HEK293 (cell line): ENCODE data around the gene INCA1.

Experiments used
- CTCF ChIA-PET: fragments of 350-600 bp; formaldehyde crosslinking; extraction: SDS; loops from one replicate; lab custom pipeline; 2021; ENCODE audit warnings: antibody characterized with exemption; lab: Yijun Ruan, JAX
- POLR2A ChIA-PET: fragments of 300-600 bp; formaldehyde crosslinking; extraction: SDS; loops from one replicate; lab custom pipeline; 2020; ENCODE audit warnings: antibody characterized with exemption, inconsistent platforms; lab: Yijun Ruan, JAX
- H3K27ac ChIP-seq: fragments of 200-500 bp; sonication (Bioruptor generic); 2 replicates; pipeline ENCODE4 v1.5.1; 2014; ENCODE audit warnings: low read depth, low read length, control low read depth, inconsistent platforms; ENCODE audit errors: extremely low read depth
- H3K36me3 ChIP-seq, 2 experiments: fragments of 200-500 bp in 1 of 2; sonication (Bioruptor generic) in 1 of 2; 1 replicate in 1 of 2; 2 replicates in 1 of 2; pipeline ENCODE4 v1.5.1; 2014 to 2017; ENCODE audit warnings: inconsistent platforms in 2 of 2, low read length in 2 of 2; ENCODE audit not compliant: control insufficient read depth in 2 of 2, insufficient read depth in 1 of 2
- H3K4me1 ChIP-seq: fragments of 200-500 bp; sonication (Bioruptor generic); 2 replicates; pipeline ENCODE4 v1.5.1; 2014; ENCODE audit warnings: mild to moderate bottlenecking, low read length, inconsistent platforms; ENCODE audit not compliant: control insufficient read depth, insufficient read depth
- H3K4me3 ChIP-seq: 2 replicates; pipeline ENCODE4 v1.5.1; 2011; ENCODE audit warnings: low read depth, mild to moderate bottlenecking, control low read depth, low read length, moderate library complexity
- H3K9me3 ChIP-seq: fragments of 200-500 bp; sonication (Bioruptor generic); 2 replicates; pipeline ENCODE4 v1.5.1; 2014; ENCODE audit warnings: low read depth, low read length, inconsistent platforms; ENCODE audit not compliant: control insufficient read depth, insufficient read depth
- GLIS1 ChIP-seq: fragments of 450-650 bp; formaldehyde crosslinking; IDR thresholded peaks from 2 replicates; pipeline ENCODE4 v1.5.1; 2016; ENCODE audit warnings: missing biosample characterization, missing genetic modification characterization
- HOXD13 ChIP-seq: sonication (generic); formaldehyde crosslinking; IDR thresholded peaks from 2 replicates; pipeline ENCODE4 v1.8.0; 2022; ENCODE audit warnings: missing genetic modification reagents, borderline replicate concordance
- IKZF3 ChIP-seq: fragments of 450-650 bp; IDR thresholded peaks from 2 replicates; pipeline ENCODE4 v1.5.0; 2018; ENCODE audit warnings: missing biosample characterization, mild to moderate bottlenecking, missing genetic modification characterization, moderate library complexity
- KLF1 ChIP-seq: fragments of 450-650 bp; formaldehyde crosslinking; IDR thresholded peaks from 2 replicates; pipeline ENCODE4 v1.5.1; 2016; ENCODE audit warnings: missing biosample characterization, missing genetic modification characterization
- SP2 ChIP-seq: fragments of 450-650 bp; formaldehyde crosslinking; IDR thresholded peaks from 2 replicates; pipeline ENCODE4 v1.5.1; 2016; ENCODE audit warnings: missing biosample characterization, missing genetic modification characterization
- ZBTB10 ChIP-seq: fragments of 450-650 bp; formaldehyde crosslinking; IDR thresholded peaks from 2 replicates; pipeline ENCODE4 v1.5.1; 2016; ENCODE audit warnings: missing biosample characterization, missing genetic modification characterization
- ZBTB21 ChIP-seq: fragments of 450-650 bp; formaldehyde crosslinking; IDR thresholded peaks from 2 replicates; pipeline ENCODE4 v1.5.1; 2017; ENCODE audit warnings: missing biosample characterization, missing genetic modification characterization
- ZEB2 ChIP-seq: fragments of 450-650 bp; formaldehyde crosslinking; IDR thresholded peaks from 2 replicates; pipeline ENCODE4 v1.5.1; 2016; ENCODE audit warnings: missing biosample characterization, missing genetic modification characterization
- ZFP37 ChIP-seq: fragments of 450-650 bp; formaldehyde crosslinking; IDR thresholded peaks from 2 replicates; pipeline ENCODE4 v1.5.1; 2016; ENCODE audit warnings: missing biosample characterization, missing genetic modification characterization
- ZNF155 ChIP-seq: fragments of 450-650 bp; formaldehyde crosslinking; IDR thresholded peaks from 2 replicates; pipeline ENCODE4 v1.5.1; 2016; ENCODE audit warnings: missing biosample characterization, missing genetic modification characterization
- ZNF169 ChIP-seq: fragments of 450-650 bp; formaldehyde crosslinking; IDR thresholded peaks from 2 replicates; pipeline ENCODE4 v1.5.1; 2016; ENCODE audit warnings: missing biosample characterization, missing genetic modification characterization
- ZNF202 ChIP-seq: fragments of 450-650 bp; formaldehyde crosslinking; IDR thresholded peaks from 2 replicates; pipeline ENCODE4 v1.5.1; 2016; ENCODE audit warnings: missing biosample characterization, missing genetic modification characterization, borderline replicate concordance
- ZNF211 ChIP-seq: fragments of 450-650 bp; formaldehyde crosslinking; IDR thresholded peaks from 2 replicates; pipeline ENCODE4 v1.5.1; 2016; ENCODE audit warnings: low read depth, missing biosample characterization, missing genetic modification characterization
- ZNF514 ChIP-seq: fragments of 450-650 bp; formaldehyde crosslinking; IDR thresholded peaks from 2 replicates; pipeline ENCODE4 v1.5.1; 2016; ENCODE audit warnings: missing biosample characterization, missing genetic modification characterization
- ZNF544 ChIP-seq: fragments of 450-650 bp; formaldehyde crosslinking; IDR thresholded peaks from 2 replicates; pipeline ENCODE4 v1.5.0; 2017; ENCODE audit warnings: missing biosample characterization, missing genetic modification characterization
- ZNF596 ChIP-seq: fragments of 450-650 bp; IDR thresholded peaks from 2 replicates; pipeline ENCODE4 v1.5.0; 2018; ENCODE audit warnings: missing biosample characterization, mild to moderate bottlenecking, missing genetic modification characterization, moderate library complexity
- ZNF626 ChIP-seq: fragments of 450-650 bp; sonication (Bioruptor Pico); formaldehyde crosslinking; IDR thresholded peaks from 2 replicates; pipeline ENCODE4 v1.5.1; 2018; ENCODE audit warnings: missing biosample characterization, missing genetic modification characterization, inconsistent platforms
- ZNF654 ChIP-seq: fragments of 450-650 bp; formaldehyde crosslinking; IDR thresholded peaks from 2 replicates; pipeline ENCODE4 v1.5.1; 2016; ENCODE audit warnings: low read depth, missing biosample characterization, missing genetic modification characterization
- ZNF660 ChIP-seq: fragments of 450-650 bp; IDR thresholded peaks from 2 replicates; pipeline ENCODE4 v1.5.1; 2018; ENCODE audit warnings: missing biosample characterization, mild to moderate bottlenecking, missing genetic modification characterization
- ZNF677 ChIP-seq: fragments of 450-650 bp; IDR thresholded peaks from 2 replicates; pipeline ENCODE4 v1.5.0; 2018; ENCODE audit warnings: missing biosample characterization, mild to moderate bottlenecking, missing genetic modification characterization, moderate library complexity
- ZNF701 ChIP-seq: fragments of 450-650 bp; formaldehyde crosslinking; IDR thresholded peaks from 2 replicates; pipeline ENCODE4 v1.5.1; 2016; ENCODE audit warnings: missing biosample characterization, missing genetic modification characterization
- ZNF707 ChIP-seq: fragments of 450-650 bp; formaldehyde crosslinking; IDR thresholded peaks from 2 replicates; pipeline ENCODE4 v1.5.1; 2016; ENCODE audit warnings: missing biosample characterization, missing genetic modification characterization
- ZNF768 ChIP-seq: fragments of 450-650 bp; formaldehyde crosslinking; IDR thresholded peaks from 2 replicates; pipeline ENCODE4 v1.5.1; 2018; ENCODE audit warnings: missing biosample characterization, mild to moderate bottlenecking, missing genetic modification characterization
- ZSCAN23 ChIP-seq: fragments of 450-650 bp; formaldehyde crosslinking; IDR thresholded peaks from 2 replicates; pipeline ENCODE4 v1.5.1; 2016; ENCODE audit warnings: missing biosample characterization, missing genetic modification characterization
- TF ChIP-seq, protein P1 (sequence below): fragments of 450-650 bp; formaldehyde crosslinking; IDR thresholded peaks from 2 replicates; pipeline ENCODE4 v1.5.1; 2016; ENCODE audit warnings: missing biosample characterization, missing genetic modification characterization
- TF ChIP-seq, protein P2 (sequence below): fragments of 450-650 bp; formaldehyde crosslinking; IDR thresholded peaks from 2 replicates; pipeline ENCODE4 v1.5.1; 2016; ENCODE audit warnings: missing biosample characterization, missing genetic modification characterization

The INCA1 gene

GRCh38 chr17:4987767-4988567 is 9.4 kb downstream of the INCA1 start:
- H3K27ac ChIP-seq, result peak overlapping the region; percentile 92
- ChIA-PET POLR2A (interaction anchor here (1.0 to 2.3 kb wide), 10 partner anchors 10 to 192 kb away, joined by 3 to 40 read pairs (median 6); partner anchors contain the start of genes INCA1, KIF1C, PFN1 and PSMB6), CTCF (interaction anchor here (0.6 to 3.3 kb wide), 21 partner anchors 7 to 352 kb away, joined by 3 to 21 read pairs (median 4); partner anchors contain the start of genes INCA1, KIF1C and SPAG7)
- TF ChIP-seq ZNF626 (tag by site-specific recombination), result no peak
- TF ChIP-seq ZBTB21 (tag by site-specific recombination), result 0 out of 2 replicates have a peak, but pooled peaks have one; percentile 1
- TF ChIP-seq ZBTB10 (tag by site-specific recombination), result peak; percentile 19; the same call in 1 of the 2 replicates
- H3K36me3 ChIP-seq, result peaks cover 5 to 8% of the 10 kb centered on the region in 2 experiments; a peak in 2 of 3 replicates
- no peaks in the 10 kb centered on the region for H3K9me3 ChIP-seq
- peak overlapping the region; percentile 78 for H3K4me3 ChIP-seq
- H3K4me1 ChIP-seq, result peaks cover 11% of the 10 kb centered on the region

- Histone ChIP-seq H3K27ac (peak within 1 kb of the TSS; percentile 92), H3K4me1 (peaks cover 11% of the 10 kb centered on the region), H3K9me3 (no peaks in the 10 kb centered on the region), H3K4me3 (peak within 1 kb of the TSS; percentile 78), H3K36me3 (peaks cover 13 to 16% of the 10 kb centered on the region in 2 experiments; a peak in 2 of 3 replicates)
- CTCF ChIA-PET, result interaction anchor here (0.6 to 3.3 kb wide), 27 partner anchors 9 to 353 kb away, joined by 3 to 21 read pairs (median 4); partner anchors contain the start of genes INCA1, KIF1C and SPAG7
- POLR2A ChIA-PET, result interaction anchor here (0.8 to 2.3 kb wide), 10 partner anchors 9 to 191 kb away, joined by 3 to 40 read pairs (median 5); partner anchors contain the start of genes INCA1, KIF1C, PFN1 and PSMB6
- TF ChIP-seq ZNF169 (tag by site-specific recombination) (no peak), ZNF701 (no peak), ZNF211 (tag by site-specific recombination) (no peak), GLIS1 (tag by site-specific recombination) (peak; percentile 99), ZNF544 (tag by site-specific recombination) (no peak), ZSCAN23 (no peak), ZNF155 (no peak), IKZF3 (tag by site-specific recombination) (peak; percentile 85), ZFP37 (tag by site-specific recombination) (peak; percentile 57; the same call in 1 of the 2 replicates), ZNF514 (tag by site-specific recombination) (no peak), HOXD13 (CRISPR knock-in tag) (0 out of 2 replicates have a peak, but pooled peaks have one; percentile 62), ZNF596 (0 out of 2 replicates have a peak, but pooled peaks have one; percentile 17), ZNF660 (tag by site-specific recombination) (peak; percentile 87), KLF1 (tag by site-specific recombination) (peak; percentile 68), ZEB2 (tag by site-specific recombination) (peak; percentile 93), ZNF707 (tag by site-specific recombination) (no peak), SP2 (tag by site-specific recombination) (peak; percentile 48), ZNF768 (no peak), ZNF654 (tag by site-specific recombination) (no peak), ZNF202 (no peak), ZNF677 (tag by site-specific recombination) (no peak)
- TF ChIP-seq, protein P1, sequence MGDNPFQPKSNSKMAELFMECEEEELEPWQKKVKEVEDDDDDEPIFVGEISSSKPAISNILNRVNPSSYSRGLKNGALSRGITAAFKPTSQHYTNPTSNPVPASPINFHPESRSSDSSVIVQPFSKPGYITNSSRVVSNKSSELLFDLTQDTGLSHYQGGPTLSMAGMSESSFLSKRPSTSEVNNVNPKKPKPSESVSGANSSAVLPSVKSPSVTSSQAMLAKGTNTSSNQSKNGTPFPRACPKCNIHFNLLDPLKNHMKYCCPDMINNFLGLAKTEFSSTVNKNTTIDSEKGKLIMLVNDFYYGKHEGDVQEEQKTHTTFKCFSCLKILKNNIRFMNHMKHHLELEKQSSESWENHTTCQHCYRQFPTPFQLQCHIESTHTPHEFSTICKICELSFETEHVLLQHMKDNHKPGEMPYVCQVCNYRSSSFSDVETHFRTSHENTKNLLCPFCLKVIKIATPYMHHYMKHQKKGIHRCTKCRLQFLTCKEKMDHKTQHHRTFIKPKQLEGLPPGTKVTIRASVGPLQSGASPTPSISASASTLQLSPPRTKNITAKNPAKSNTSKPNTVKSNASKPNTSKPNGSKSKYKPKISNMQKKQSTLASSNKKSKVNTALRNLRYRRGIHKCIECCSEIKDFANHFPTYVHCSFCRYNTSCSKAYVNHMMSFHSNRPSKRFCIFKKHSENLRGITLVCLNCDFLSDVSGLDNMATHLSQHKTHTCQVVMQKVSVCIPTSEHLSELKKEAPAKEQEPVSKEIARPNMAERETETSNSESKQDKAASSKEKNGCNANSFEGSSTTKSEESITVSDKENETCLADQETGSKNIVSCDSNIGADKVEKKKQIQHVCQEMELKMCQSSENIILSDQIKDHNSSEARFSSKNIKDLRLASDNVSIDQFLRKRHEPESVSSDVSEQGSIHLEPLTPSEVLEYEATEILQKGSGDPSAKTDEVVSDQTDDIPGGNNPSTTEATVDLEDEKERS (tag by site-specific recombination), result no peak
- TF ChIP-seq, protein P2, sequence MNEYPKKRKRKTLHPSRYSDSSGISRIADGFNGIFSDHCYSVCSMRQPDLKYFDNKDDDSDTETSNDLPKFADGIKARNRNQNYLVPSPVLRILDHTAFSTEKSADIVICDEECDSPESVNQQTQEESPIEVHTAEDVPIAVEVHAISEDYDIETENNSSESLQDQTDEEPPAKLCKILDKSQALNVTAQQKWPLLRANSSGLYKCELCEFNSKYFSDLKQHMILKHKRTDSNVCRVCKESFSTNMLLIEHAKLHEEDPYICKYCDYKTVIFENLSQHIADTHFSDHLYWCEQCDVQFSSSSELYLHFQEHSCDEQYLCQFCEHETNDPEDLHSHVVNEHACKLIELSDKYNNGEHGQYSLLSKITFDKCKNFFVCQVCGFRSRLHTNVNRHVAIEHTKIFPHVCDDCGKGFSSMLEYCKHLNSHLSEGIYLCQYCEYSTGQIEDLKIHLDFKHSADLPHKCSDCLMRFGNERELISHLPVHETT (tag by site-specific recombination), result no peak
Observed at GRCh38 chr17:4986951-4987766, 10.2 kb downstream of the INCA1 start, which contains the start of gene CAMTA2. TSS of gene CAMTA2 (minus strand) at chr17:4987675. CDS start at chr17:4986222, 1,453 bp downstream.
